ENCODE measurements around the gene HSFX4.
"Not testable (repeated sequence)": the region's sequence is repeated elsewhere in the genome, so short reads cannot be mapped to it uniquely, and the experiment has no call there.

HSFX4 gene, protein sequence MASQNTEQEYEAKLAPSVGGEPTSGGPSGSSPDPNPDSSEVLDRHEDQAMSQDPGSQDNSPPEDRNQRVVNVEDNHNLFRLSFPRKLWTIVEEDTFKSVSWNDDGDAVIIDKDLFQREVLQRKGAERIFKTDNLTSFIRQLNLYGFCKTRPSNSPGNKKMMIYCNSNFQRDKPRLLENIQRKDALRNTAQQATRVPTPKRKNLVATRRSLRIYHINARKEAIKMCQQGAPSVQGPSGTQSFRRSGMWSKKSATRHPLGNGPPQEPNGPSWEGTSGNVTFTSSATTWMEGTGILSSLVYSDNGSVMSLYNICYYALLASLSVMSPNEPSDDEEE

DNA sequence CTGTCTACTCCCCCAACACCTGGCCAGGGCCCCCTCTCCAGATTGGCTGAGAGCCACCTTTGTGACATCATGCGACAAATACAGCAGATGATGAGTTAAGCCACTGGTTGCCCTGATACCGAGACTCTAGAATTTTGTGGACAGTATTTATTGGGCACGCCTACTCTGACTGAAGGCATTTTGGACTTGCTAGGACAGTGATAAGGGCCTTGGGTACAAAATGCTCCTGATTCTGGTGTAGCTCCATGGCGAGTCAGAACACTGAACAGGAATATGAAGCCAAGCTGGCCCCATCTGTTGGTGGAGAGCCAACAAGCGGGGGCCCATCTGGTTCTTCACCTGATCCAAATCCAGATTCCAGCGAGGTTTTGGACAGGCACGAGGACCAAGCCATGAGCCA, at the start of gene HSFX4:
Gene HSFX4 (plus strand): TSS at position 174 of the 400 bp plus-strand sequence. CDS start 72 bp downstream, at position 246.
- not testable (repeated sequence) for DNase-seq (ENCODE audit: low spot score)

DNA sequence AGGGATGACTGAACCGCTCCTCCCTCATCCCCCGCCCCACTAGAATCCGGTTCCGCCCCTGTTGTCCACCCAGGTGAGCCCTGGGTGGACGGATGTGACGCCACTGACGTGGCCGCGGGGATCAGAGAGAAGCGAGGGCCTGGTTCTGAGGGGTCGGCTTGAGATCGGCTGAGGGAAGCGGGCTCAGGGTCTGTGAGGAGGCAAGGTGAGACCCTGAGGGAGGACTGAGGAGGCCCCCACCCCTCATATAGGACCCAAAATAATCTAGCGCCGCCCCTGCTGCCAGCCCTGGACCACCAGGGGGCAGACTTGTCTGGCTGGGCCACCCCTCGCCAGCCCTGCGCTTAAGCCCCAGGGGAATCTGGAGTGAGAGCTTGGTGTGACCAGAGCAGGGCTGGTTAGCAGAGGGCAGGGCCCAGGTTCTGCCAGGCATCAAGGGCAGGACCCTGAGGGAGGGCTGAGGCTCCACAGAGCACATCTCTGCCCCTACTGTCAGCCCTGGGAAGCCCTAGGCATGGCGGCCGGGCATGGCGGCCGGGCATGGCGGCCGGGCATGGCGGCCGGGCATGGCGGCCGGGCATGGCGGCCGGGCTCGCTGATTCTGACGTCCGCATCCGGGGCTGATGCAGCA, 48.2 kb upstream of the HSFX4 start, which contains the start of gene MAGEA8:
Gene MAGEA8 (plus strand): TSS at position 103 of the 631 bp plus-strand sequence. CDS start 3,090 bp downstream, outside the sequence.
- DNase-seq (ENCODE audit: low spot score), result no peak

DNA sequence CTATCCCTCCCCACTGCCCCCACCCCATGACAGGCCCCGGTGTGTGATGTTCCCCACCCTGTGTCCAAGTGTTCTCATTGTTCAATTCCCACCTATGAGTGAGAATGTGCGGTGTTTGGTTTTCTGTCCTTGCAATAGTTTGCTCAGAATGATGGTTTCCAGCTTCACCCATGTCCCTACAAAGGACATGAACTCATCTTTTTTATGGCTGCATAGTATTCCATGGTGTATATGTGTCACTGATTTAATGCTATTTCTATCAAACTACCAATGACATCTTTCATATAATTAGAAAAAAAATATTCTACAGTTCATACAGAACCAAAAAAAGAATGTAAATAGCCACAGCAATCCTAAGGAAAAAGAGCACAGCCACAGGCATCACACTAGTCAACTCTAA, 38.5 kb upstream of the HSFX4 start:
- not testable (repeated sequence) for DNase-seq (ENCODE audit: low spot score)

DNA sequence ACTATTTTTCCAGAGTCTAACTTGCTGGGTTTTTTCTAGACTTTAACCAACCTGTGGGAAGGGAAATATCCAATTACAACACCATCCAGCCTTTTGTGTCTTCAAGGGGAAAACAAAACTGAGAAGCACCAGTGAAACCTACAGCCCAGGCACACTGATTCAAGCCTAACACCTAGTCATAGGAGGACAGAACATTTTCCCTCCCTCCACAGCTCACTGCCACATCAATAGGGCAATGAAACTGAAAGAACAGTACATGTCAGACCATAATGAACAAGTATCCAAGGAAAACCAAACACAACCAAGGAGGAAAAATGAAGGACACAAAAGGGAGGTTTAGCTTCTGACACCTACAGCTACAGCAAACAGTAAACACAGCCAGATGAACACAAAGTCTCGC, 30.8 kb upstream of the HSFX4 start:
- no peak for DNase-seq (ENCODE audit: low spot score)

DNA sequence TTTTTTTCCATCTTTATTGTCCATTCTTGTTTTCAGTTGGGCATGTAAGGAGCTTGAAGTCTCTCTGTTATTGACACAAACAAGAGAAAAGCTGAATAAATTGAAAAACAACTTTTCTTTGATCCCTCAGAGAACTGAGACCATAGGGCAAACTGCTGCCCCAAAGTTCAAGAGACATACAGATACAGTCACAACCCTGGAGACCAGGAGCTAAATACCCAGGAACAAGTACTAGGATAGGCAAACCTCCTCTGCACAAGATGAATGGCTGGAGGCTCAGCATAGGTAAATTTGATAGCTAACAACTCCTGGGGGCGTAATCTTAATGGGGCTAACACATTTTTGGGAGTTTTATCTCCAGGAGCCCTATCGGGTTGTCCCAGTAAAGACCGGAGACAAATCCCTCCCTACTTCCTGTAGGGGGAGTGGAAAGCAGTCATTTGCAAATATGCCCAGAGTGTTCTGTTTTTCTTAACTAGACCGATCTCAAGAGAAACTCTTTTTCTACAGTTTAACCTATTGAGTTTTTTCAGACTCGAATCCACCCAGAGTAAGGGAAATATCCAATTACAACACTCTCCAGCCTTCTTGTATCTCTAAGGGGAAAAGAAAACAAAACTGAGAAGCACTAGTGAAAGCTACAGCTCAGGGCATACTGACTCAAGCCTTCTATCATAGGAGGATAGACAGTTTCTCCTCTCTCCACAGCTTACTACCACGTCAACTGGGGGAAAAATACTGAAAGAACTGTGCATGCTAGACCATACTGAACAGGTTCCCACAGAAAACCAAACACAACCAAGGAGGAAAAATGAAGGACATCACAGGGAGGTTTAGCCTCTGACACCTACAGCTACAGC, 25.3 kb upstream of the HSFX4 start:
- peak; percentile 27 for DNase-seq (ENCODE audit: low spot score)

DNA sequence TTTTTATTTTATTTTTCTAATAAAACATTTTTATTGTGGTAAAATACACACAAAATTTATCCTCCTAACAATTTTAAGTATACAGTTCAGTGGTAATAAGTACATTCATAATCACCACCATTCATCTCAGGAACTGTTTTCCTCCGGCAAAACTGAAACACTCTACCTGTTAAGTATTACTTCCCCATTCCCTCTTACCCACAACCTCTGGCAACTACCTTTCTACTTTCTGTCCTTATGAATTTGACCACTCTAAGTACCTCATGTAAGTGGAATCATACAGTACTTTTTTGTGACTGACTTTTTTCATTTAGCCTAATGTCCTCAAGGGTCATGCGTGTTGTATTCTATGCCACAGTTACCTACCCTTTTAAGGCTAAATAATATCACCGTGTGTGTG, 21.1 kb upstream of the HSFX4 start:
- DNase-seq (ENCODE audit: low spot score), result no peak

DNA sequence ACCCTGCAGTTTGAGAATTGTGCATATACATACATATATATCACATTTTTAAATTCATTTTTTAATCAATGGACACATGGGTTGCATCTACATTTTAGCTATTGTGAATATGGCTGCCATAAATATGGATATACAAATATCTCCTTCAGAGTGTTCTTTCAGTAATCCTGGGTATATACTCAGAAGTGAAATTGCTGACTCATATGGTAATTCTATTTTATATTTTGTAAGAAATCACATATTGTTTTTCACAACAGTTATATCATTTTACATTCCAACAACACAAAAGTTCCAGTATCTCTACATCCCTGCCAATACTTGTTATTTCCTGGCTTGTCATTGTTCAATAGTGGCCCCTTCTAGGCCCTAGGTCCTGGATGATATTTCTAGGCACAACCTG, 20.6 kb upstream of the HSFX4 start:
- DNase-seq (ENCODE audit: low spot score), result no peak

DNA sequence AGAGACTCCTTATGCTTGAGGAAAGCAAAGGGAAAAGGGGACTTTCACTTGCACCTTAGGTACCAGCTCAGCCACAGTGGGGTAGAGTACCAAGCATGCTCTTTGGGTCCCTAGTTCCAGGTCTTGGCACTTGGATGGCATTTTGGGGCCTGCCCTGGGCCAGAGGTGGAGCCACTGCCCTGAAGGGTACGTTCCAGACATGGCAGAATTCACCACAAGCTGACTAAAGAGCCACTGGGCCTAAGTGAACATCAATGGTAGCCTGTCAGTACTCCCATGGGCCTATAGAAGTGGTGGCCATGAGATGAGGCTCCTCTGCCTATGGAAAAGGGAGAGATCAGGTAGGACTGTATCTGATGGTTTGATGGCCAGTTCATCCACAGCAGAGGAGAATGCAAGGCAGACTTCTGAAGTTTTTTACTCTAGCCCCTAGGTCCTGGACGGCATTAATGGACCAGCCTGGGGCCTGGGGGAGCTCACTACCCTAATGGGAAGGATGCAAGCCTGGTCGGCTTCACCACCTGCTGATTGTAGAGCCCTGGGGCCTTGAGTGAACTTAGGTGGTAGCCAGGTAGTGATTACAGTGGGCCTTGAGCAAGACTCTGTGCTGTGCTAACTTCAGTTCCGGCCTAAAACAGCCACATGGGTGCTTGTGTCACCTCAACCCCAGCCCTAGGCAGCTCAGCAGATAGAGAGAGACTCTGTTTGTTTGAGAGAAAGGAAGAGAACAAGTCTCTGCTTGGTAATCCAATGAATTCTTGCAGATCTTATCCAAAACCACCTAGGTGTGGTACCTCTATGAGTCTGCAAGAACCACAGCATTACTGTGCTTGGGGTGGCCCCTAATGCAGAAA, 19.8 kb upstream of the HSFX4 start:
- no peak for DNase-seq (ENCODE audit: low spot score)

DNA sequence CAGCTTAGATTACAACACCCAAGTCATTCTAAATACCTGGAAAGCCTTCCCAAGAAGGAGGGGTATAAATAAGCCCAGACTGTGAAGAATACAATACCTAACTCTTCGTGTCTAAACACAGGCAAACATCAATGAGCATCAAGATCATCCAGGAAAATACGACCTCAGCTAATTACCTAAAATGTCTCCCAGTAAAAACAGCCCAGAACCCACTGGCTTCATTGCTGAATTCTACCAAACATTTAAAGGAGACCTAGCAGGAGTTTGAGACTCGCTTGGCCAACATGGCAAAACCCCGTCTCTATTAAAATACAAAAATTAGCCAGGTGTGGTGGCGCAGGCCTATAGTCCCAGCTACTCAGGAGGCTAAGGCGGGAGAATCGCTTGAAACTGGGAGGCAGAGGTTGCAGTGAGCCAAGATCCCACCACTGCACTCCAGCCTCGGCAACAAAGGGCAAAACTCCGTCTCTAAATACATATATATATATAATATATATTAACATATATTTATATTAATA, 19.1 kb upstream of the HSFX4 start:
- DNase-seq (ENCODE audit: low spot score), result no peak

DNA sequence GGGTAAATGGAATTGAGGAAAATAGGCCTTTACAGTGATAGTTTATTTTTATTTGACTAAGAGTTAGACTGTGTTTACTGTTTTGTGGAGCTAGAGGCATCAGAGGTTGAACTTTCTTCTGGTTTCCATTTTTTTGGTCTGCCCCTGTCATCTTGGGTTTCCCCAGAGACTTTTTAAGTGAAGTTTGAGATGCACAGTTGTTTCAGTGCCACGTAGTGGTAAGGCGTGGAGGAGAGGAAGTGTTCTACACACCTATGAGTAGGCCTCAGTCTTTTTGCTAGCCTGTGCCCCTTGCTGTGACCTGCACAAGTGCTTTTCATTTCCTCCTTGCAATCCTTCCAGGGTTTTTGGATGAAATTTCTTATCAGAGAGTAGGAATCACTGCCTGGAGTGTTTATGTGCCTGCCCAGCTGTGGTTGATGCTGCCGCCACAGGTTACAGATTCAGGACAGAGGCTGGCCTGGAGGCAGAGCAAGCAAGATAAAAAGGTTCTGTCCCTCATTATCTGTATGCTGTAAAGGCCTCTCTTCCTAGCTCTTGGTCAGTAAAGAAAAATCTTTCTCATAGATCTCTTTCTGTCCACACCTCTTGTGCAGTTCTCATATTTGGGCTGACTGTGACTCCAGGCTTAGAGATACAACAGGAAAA, 12.5 kb upstream of the HSFX4 start:
- no peak for DNase-seq (ENCODE audit: low spot score)

DNA sequence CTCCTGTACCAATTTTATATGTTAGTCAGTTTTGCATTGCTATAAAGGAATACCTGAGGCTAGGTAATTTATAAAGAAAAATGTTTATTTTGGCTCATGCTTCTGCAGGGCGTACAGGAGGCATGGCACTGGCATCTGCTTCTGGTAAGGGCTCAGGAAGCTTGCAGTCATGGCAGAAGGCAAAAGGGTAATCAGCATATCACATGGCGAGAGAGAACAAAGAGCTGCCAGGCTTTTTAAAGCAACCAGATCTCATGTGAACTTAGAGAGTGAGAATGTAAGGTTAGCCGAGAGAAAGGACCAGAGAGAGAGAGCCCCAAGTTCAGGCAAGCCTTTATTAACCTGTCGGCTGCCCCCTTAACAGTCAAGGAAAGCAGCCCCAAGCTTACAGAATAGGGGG, 5.5 kb upstream of the HSFX4 start:
- not testable (repeated sequence) for DNase-seq (ENCODE audit: low spot score)

DNA sequence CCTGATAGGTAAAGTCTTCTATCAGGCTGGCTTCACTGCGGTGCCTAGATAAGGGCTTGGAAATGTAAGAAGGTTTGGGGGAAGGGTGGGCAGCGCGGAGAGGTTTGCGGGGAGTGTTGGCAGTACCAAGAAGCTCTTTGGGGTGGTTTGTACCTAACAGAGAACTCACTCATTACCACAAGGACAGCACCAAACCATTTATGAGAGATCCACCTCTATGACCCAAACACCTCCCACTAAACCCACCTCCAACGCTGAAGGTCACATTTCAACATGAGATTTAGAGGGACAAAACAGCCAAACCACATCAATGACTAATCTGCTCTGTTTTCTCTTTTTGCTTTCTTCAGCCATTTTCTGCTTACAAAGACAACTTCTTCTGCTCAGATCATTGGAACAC, 4.9 kb upstream of the HSFX4 start:
- DNase-seq (ENCODE audit: low spot score), result not testable (repeated sequence)

DNA sequence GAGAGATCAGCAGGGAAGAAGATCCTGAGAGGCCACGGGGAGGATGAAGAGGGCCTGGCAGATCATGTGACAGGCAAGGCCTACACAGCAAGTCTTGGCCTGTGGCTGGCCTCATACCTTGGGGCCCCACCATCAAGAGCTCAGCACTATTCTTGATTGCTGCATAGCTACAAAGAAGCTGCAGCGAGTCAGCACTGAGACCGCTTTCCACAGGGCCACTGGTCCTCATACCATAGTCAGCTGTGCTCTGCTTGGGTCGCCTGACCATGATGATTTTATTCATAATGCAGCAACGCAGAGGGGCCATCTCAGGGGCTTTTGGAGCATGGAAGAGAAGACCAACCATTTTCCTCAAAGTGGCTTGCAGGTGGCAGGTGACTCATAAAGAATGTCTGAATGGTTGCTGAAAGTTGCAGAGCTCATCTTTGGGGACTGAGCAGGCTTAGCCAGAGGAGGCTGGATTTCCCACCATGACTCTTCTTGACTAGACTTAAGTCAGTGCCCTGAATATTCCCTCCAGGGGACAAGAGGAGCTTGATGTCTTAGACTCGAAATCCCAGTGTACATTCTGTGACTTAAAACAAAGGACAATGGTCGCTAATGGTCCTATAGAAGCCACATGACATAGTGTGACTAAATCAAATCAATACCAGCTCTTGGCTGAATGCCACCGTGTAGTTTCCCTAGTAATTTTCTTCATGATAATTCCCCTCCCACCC, 2.0 kb upstream of the HSFX4 start:
- DNase-seq (ENCODE audit: low spot score), result not testable (repeated sequence)

DNA sequence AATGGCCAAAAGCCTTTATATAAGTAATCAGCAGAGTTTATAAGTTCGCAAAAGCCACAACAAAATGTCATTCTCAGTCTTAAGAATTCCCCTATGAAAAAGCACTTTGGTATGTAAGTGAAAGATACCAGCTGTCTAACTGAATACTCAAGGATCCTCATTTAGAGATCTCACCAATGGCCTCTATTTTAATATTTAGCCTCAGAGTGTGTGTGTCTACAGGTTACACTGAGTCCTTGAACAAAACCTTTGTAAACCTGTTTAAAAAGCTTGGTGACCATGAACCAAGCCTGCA, 1.5 kb upstream of the HSFX4 start:
- not testable (repeated sequence) for DNase-seq (ENCODE audit: low spot score)

DNA sequence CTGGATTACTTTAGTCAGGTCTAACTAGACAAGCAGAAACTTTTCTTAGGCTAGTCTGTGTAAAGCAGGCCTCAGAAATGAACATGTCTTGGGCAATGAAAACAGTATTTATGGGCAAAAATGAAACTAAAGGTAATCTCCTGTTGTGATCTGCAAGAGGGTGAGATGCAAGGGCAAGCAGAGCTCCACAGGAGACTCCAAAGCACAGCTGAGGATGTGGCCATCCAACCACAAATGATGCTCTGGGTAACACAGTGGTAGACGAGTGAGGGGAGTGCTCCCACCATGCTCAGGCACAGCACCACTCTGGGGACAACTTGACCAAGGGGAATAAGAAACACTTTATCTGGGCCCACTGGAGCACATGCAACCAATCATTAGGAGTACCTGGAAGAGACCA, 738 bp upstream of the HSFX4 start:
- DNase-seq (ENCODE audit: low spot score), result not testable (repeated sequence)

DNA sequence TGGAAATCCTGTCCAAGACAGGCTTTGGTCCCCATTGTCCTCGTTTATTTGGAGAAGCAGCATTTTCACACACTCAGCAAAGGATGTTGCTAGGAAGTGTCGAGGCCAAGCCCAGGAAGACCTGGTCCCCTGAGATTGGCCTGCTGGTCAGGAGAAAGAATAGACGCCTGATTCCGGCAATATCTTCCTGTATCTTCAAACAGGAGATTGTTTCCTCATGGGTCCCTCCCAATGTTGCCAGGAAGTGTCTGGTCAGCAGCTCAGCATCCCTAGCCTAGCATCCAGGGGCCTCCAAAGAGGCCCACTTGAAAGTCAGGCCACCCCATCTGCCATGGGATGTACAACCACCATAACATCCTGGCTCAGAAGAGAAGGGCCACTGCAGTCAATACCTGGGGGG, 2.0 kb downstream of the HSFX4 start:
- DNase-seq (ENCODE audit: low spot score), result not testable (repeated sequence)

DNA sequence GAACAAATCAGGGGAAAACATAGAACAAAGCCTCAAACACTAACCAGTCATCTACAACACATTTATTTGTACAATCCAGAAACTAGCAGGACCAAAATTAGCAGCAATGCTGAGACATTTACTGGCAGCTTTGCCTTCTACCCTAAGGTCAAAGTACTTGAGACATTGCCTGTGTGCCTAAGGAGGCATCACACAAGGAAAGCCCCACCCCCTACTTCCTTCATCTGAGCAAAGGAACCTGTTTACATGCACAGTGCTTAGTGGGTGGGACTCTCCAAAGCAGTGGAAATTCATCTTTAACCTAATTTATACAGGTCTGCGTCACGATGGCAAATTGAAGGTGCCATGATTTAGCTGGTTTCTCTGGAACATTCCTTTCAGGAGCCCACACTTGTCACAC, 2.8 kb downstream of the HSFX4 start:
- DNase-seq (ENCODE audit: low spot score), result not testable (repeated sequence)

DNA sequence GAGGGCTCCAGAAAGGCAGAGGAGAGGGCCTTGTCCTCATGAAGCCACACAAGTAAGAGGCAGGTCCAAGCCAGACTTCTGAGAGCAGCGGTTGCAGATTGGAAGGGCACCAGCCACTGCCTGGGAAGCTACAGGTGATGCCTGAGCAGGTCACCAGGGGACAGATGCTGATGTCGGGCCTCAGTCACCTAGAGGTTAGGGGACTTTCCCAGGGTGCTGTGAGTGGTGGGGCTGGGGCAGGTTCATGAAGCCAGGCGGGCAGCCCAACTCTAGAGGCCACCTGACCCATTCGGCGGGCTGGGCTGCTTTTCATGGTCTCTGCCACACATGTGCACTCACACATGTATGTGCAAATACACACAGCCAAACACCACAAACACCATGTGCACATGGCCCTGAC, 3.6 kb downstream of the HSFX4 start:
- not testable (repeated sequence) for DNase-seq (ENCODE audit: low spot score)

DNA sequence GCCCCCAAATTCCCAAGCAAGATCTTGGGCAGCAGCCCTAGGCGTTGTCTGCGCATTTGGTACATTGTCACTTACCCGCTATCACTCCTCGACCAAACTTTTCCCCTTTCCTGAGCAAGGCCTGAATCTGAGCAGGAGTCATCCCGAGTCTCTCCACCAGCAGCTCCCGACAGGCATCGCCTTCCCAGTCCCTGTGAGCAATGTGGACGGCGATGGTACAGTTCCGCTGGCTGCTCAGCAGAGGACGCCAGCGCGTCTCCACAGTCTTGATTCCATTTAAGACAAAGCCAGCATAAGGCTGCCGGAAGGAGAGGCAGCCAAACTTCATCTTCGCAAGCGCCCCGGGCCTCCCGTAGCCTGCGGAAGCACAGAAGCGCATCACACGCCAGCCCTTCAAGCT, 4.2 kb downstream of the HSFX4 start:
- not testable (repeated sequence) for DNase-seq (ENCODE audit: low spot score)

DNA sequence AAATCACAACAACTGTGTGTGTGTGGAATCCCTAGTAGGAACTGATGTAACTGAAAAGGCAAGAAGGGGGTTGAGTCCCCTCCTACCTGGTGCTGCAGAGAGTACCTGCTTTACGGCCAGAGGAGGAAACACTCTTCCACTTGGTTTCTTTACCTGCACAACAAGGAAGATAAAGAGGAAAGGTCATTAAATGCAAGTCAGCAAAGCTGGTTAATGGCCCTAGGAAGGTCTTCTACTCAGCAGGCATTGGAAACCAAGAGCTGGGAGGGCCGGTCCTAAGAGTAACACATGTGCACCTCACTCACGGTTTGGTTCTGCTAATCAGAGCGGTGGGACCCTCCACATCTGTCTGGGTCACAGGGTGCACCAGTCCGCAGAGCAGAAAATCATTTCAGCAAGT, 8.0 kb downstream of the HSFX4 start:
- DNase-seq (ENCODE audit: low spot score), result peak; percentile 4

All from hematopoietic multipotent progenitor cell treated with erythropoietin and hydrocortisone succinate and interleukin-3 and kit ligand, for 17 days (in vitro differentiated cells).